Measurements from ENCODE around the gene DGKE.

Gene DGKE

GRCh38 chr17:56892333-56892732 is 58.4 kb downstream of the DGKE start:
- DNase-seq (ENCODE audit: low spot score): no peak
- TF ChIP-seq CTCF (IDR thresholded peaks at IDR 0.05; ENCODE audit: poor library complexity, severe bottlenecking): no peak
- peaks cover 89% of the 10 kb centered on the region for H3K36me3 ChIP-seq (ENCODE audit: low read depth)
- H3K4me3 ChIP-seq (ENCODE audit: severe bottlenecking): no peak overlapping the region
- no peak for ATAC-seq (ENCODE audit: low read depth)
- no peak overlapping the region for H3K27ac ChIP-seq (ENCODE audit: poor library complexity, severe bottlenecking)
- no peaks in the 10 kb centered on the region for H3K27me3 ChIP-seq (ENCODE audit: insufficient read depth, poor library complexity, severe bottlenecking)
- H3K4me1 ChIP-seq (ENCODE audit: insufficient read depth, poor library complexity, severe bottlenecking): no peaks in the 10 kb centered on the region
- H3K9me3 ChIP-seq (ENCODE audit: severe bottlenecking): peaks cover 6% of the 10 kb centered on the region

- Histone ChIP-seq H3K27ac (ENCODE audit: poor library complexity, severe bottlenecking) (no peak overlapping the region), H3K27me3 (ENCODE audit: insufficient read depth, poor library complexity, severe bottlenecking) (no peaks in the 10 kb centered on the region), H3K9me3 (ENCODE audit: severe bottlenecking) (no peaks in the 10 kb centered on the region), H3K4me3 (ENCODE audit: severe bottlenecking) (no peak overlapping the region), H3K36me3 (ENCODE audit: low read depth) (peaks cover 93% of the 10 kb centered on the region), H3K4me1 (ENCODE audit: insufficient read depth, poor library complexity, severe bottlenecking) (no peaks in the 10 kb centered on the region)
- no peak for DNase-seq (ENCODE audit: low spot score)
- no peak for ATAC-seq (ENCODE audit: low read depth)
- TF ChIP-seq CTCF (IDR thresholded peaks at IDR 0.05; ENCODE audit: poor library complexity, severe bottlenecking): no peak
These were observed 59.6 kb downstream of the DGKE start for GRCh38 chr17:56893503-56893902.

- Histone ChIP-seq H3K9me3 (ENCODE audit: severe bottlenecking) (no peaks in the 10 kb centered on the region), H3K4me3 (ENCODE audit: severe bottlenecking) (no peak overlapping the region)
- no peak for TF ChIP-seq CTCF (IDR thresholded peaks at IDR 0.05; ENCODE audit: poor library complexity, severe bottlenecking)
These were observed 61.0 kb downstream of the DGKE start for GRCh38 chr17:56894859-56895455.

GRCh38 chr17:56896217-56896967 is 62.4 kb downstream of the DGKE start:
- no peaks in the 10 kb centered on the region for H3K4me1 ChIP-seq (ENCODE audit: insufficient read depth, poor library complexity, severe bottlenecking)
- no peak overlapping the region for H3K4me3 ChIP-seq (ENCODE audit: severe bottlenecking)
- ATAC-seq (ENCODE audit: low read depth) (no peak), DNase-seq (ENCODE audit: low spot score) (no peak)
- H3K9me3 ChIP-seq (ENCODE audit: severe bottlenecking): no peaks in the 10 kb centered on the region
- H3K27me3 ChIP-seq (ENCODE audit: insufficient read depth, poor library complexity, severe bottlenecking): no peaks in the 10 kb centered on the region
- no peak for TF ChIP-seq CTCF (IDR thresholded peaks at IDR 0.05; ENCODE audit: poor library complexity, severe bottlenecking)
- H3K36me3 ChIP-seq (ENCODE audit: low read depth): peaks cover 98% of the 10 kb centered on the region
- H3K27ac ChIP-seq (ENCODE audit: poor library complexity, severe bottlenecking): no peak overlapping the region

More at GRCh38 chr17:56894859-56895455, 61.0 kb downstream of the DGKE start:
- Histone ChIP-seq H3K27ac (ENCODE audit: poor library complexity, severe bottlenecking) (no peak overlapping the region), H3K4me1 (ENCODE audit: insufficient read depth, poor library complexity, severe bottlenecking) (no peaks in the 10 kb centered on the region), H3K27me3 (ENCODE audit: insufficient read depth, poor library complexity, severe bottlenecking) (no peaks in the 10 kb centered on the region), H3K36me3 (ENCODE audit: low read depth) (peaks cover 95% of the 10 kb centered on the region)
- ATAC-seq (ENCODE audit: low read depth) (no peak), DNase-seq (ENCODE audit: low spot score) (no peak)

- ATAC-seq (ENCODE audit: low read depth) (no peak), DNase-seq (ENCODE audit: low spot score) (no peak)
- H3K4me3 ChIP-seq (ENCODE audit: severe bottlenecking): no peak overlapping the region
- H3K36me3 ChIP-seq (ENCODE audit: low read depth): peaks cover 98% of the 10 kb centered on the region
- TF ChIP-seq CTCF (IDR thresholded peaks at IDR 0.05; ENCODE audit: poor library complexity, severe bottlenecking): no peak
- peaks cover under 1% of the 10 kb centered on the region for H3K4me1 ChIP-seq (ENCODE audit: insufficient read depth, poor library complexity, severe bottlenecking)
- H3K9me3 ChIP-seq (ENCODE audit: severe bottlenecking): no peaks in the 10 kb centered on the region
- no peak overlapping the region for H3K27ac ChIP-seq (ENCODE audit: poor library complexity, severe bottlenecking)
- H3K27me3 ChIP-seq (ENCODE audit: insufficient read depth, poor library complexity, severe bottlenecking): no peaks in the 10 kb centered on the region
These were observed 63.0 kb downstream of the DGKE start for GRCh38 chr17:56896968-56897359.
